Measurements from ENCODE around the gene ZBTB20.

The ZBTB20 gene

DNA sequence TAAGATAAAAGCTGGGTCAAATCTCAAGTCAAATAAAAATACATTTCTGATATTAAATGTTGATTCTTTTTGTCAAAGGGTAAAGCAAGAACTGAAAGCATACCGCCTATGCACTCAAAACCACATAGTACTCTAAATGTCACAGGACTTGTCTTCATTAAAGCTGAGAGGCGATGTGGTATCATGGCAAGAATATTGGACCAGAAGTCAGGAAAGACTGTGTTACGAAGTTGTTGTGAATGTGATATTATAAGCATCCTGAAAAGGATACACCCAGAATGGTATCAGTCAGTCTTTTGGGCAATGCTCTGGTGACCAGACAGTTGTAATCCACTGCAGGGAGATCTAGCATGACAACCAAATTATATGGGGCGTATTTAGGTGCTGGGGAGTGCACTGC lies 819.4 kb downstream of the ZBTB20 start:
- in situ Hi-C loops (cut with HindIII; ENCODE audit: low sequenced_read_pairs) = no loop called here

DNA sequence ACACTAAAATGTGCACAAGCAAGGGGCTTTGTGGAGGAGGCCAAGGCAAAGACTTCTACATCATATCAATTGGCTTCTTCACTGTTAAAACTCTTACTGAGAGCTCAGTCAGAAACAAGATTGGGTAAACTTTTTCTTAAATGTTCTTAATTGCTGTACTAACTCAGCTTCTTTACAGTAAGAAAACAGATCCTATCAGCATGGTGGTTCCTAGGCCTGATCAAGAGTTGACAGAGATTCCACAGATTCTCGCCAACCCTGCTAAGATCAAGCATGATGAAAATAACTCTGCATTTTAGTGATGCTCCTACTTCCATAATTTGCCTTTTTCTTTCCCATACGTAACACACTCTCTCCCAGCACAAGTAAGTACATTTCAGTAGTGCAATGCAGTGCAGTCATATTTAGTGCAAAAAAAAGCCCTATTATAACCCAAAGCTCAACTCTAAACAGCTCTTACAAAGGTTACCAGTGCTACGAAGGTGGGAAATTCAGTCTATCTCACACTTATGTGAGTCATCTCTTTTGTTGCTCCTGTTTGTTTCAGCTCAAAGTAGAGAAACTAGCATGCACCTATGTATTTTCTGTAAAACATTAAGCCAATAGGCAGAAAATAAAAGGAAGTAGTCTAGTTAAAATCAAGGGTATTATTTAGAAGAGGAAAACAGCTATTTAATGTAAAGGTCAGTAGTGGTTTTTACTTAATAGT lies 823.4 kb downstream of the ZBTB20 start:
- in situ Hi-C loops (cut with HindIII; ENCODE audit: low sequenced_read_pairs) = no loop called here

DNA sequence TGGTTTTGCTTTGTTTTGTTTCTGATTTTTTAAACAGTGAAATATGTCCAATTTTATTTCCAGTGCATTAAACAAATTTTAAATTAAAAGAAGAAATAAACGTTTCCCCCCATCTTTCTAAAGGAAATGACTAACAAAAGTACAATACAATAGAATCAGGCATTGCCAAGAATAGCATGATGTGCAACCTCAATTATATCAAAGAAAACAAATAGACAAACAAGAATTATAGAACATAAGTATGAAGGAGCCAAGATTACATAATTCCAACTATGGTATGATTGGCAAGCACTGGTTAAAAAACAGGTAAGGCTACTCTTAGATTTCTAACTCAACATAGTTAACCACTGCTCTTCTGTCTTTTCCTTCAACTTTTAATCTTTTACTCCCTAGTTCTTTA lies 826.8 kb downstream of the ZBTB20 start:
- in situ Hi-C loops (cut with HindIII; ENCODE audit: low sequenced_read_pairs) = no loop called here

DNA sequence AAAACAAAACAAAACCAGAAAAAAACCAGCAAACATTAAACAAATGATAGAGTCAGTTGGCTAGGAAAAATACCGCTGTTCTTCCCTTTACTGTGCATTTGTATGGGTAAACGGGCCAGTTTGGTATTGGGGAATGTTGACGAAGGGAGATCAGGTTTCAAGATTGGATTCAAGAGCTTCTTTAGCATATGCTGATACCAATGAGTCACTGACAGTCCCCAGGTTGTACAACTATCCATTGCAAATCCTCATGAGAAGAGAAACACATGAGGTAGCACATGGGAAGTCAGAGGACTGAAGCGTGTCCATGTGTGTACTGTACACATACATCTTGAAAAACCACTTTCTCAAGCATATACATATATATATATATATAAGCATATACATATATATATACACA lies 827.6 kb downstream of the ZBTB20 start:
- in situ Hi-C loops (cut with HindIII; ENCODE audit: low sequenced_read_pairs) = no loop called here

DNA sequence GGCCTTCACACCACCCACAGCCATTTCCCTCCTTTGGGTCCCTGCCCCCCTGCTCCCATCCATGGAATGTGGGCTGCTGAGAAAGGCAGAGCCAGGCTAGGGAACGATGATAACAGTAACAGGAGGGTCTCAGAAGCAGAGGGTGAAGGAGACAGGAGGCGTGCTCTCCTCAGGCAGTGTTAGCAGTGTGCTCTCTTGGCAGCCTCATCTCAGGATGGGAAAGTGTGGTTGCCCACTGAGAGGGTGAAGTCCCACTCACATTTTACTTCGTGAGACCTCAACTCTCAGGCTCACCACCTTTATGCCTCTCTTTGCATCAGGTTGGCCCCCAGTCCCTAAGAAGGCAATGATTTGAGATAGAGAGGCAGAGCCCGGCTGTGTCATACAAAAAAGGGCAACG lies 828.8 kb downstream of the ZBTB20 start:
- in situ Hi-C loops (cut with HindIII; ENCODE audit: low sequenced_read_pairs) = no loop called here

DNA sequence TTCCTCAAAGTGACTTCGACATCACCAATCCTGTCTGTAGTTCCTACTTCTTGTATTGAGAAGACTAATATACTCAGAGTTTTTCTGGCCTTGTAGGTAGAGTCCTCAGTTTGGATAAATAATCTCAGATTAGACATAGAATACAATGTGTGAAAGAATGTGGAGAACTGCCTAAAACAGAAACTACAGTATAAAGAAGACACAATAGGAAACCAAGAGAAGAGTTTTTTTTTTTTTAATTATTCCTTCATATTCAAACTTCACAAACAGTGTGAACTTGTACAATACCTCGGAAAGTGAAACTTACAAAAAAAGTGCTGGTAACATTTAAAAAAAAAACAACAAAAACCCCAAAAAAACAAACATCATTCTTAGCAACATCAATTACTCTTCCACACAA lies 832.8 kb downstream of the ZBTB20 start:
- in situ Hi-C loops (cut with HindIII; ENCODE audit: low sequenced_read_pairs) = no loop called here

DNA sequence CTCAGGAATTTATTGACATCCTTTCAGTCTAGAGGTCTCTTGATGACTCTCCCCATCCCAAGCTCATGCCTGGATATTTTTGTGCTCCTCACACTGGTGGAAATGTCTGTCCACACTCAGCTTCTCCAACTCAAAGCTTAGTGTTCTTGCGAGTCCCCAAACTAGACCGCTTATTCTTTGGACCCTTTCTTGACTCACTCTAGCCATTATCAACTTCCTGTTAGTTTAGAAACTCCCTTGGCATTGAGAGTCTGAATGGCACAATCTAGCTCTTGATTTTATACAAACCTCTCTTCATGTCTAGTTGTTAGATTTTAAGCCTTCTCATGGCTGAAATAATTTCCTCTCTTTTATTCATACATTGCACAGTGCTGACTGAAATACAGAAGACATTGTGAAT lies 833.7 kb downstream of the ZBTB20 start:
- in situ Hi-C loops (cut with HindIII; ENCODE audit: low sequenced_read_pairs) = no loop called here

DNA sequence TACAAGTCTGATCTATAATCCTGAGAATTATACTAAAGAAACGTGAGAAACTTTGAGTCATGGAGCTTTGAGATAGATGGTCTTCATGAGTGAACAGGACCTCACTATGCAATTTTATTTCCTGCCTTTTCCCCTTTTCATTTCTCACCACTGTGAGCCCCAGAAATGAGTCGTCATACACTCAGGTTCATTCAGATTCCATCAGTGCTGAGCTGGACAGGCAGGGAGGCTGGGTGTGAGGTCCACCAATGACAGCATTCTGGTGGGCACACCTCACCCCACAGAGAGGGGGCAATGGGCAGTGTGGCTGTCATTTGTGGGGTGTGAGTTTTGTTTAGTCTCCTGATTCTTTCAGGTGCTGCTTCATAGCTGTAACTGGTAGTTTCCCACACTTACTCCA lies 836.4 kb downstream of the ZBTB20 start:
- in situ Hi-C loops (cut with HindIII; ENCODE audit: low sequenced_read_pairs) = no loop called here

DNA sequence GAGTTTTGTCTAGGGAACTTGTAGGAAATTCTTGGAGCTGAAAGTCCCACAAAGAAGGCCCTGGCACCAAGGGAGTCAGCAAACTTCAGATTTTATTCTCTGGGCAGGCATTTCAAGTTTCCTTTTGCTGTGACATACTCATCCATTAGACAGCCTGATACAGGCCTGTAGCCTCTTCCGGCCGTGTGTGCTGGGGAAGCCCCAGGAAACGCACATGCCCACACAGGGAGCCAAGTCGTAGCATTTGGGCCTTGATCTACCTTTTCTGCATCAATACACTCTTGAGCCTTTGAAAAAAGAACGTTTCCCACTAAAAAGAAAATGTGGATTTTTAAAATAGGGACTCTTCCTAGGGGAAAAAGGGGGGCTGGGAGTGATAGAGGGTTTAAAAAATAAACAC lies 838.3 kb downstream of the ZBTB20 start:
- in situ Hi-C loops (cut with HindIII; ENCODE audit: low sequenced_read_pairs) = no loop called here

DNA sequence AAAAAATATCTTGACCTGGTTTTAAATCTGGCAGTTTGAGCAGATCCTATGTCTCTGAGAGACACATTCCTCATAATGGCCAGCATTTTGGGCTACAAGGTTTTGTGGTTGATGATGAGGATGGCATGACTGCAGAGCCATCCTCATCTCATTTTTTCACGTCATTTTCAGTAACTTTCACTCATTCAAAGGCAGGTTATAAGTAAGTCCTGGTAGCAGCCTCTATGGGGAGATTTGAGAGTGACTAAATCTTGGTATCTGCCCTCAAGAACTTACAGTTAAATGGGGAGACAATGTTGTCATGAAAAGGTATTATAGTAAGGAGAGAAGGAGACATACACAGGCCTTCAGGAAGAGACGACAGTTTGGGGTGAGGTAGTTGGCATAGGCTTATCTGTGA lies 838.7 kb downstream of the ZBTB20 start:
- in situ Hi-C loops (cut with HindIII; ENCODE audit: low sequenced_read_pairs) = no loop called here

DNA sequence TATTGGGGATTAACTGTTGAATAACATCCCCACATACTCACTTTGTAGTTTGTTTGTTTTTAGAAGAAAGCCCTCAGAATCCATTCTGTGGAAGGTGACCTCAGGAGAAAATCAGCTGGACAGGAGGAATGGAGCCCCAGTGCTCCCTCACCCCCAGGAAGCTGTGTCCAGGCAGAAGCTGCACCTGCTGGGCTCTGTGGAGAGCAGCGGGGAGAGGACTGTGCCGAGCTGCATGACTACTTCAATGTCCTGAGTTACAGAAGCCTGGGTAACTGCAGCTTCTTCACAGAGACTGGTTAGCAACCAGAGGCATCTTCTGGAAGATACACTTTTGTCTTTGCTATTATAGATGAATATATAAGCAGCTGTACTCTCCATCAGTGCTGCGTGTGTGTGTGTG lies 839.3 kb downstream of the ZBTB20 start:
- in situ Hi-C loops (cut with HindIII; ENCODE audit: low sequenced_read_pairs) = no loop called here

DNA sequence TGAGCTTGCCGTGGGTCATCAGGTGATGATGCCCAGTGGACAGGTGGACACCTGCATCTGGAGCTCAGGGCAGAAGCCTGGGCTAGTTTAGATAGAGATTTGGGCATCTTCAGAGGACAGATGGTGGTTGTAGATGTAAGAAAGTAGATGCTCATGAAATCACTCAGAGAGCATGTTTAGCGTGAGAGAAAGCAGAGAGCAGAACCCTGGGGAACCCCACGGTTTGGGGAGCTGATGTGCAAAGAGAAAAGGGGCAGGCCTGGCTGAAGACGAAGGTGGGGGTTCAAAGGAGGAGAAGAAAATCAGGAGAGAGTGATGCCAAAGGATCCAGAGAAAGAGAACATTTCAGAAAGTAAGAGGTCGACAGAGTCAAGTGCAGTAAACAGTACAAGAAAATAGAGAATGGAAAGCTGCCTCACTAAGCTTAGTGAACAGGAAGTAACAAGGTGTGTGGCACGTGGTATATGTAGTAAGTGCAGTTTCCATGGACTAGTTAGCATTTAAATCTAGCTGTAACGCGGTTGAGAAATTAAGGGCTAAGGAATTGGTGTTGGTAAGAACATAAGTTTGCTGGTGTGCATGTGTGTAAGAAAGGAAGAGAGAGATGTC lies 839.8 kb downstream of the ZBTB20 start:
- in situ Hi-C loops (cut with HindIII; ENCODE audit: low sequenced_read_pairs) = no loop called here

DNA sequence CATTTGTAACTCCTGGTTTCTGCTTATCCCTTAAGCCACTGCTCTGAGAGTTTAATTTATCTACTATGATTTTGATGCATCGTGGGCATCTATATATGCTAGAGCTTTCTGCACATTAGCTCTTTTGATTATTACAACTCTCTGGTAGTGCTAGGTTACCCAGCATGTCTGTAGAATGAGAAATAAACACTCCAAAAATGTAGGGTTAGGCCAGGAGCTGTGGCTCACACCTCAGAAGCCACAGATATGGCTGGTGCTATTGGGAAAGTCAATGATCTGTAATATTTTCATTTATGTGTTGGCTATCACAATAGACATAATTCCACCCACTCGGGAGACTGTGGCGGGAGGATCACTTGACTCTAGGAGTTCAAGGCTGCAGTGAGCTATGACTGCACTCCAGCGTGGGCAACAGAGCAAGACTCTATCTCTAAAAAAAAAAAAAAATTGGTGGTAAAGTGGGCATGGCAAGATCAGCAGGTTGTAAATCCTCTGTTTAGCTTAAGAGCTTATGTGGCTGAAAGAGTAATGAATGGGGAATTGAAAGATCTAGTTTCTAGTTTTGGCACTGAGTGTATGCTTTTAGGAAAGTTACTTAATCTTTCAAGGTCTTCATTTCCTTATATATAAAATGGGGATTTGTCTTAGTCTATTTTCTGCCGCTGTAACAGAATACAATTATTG lies 847.0 kb downstream of the ZBTB20 start:
- in situ Hi-C loops (cut with HindIII; ENCODE audit: low sequenced_read_pairs) = no loop called here

DNA sequence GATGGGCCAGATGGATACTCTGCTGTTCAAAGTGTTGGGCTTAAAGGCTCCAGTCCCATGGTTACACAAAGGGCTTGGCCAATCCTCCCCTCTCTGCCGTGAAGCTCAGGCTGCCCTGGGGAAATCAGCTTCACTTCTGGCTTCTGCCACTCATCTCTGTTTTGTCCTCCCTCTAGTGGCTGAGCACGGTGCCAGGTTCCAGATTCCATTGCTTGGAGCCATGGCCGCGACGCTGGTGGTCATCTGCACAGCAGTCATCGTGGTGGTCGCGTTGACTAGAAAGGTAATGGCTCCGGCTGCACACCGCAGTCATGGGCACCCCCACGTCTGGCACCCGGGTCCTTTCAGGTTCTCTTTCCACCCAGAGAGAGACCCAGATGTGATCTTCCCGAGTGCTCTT lies 847.7 kb downstream of the ZBTB20 start:
- in situ Hi-C loops (cut with HindIII; ENCODE audit: low sequenced_read_pairs) = no loop called here

DNA sequence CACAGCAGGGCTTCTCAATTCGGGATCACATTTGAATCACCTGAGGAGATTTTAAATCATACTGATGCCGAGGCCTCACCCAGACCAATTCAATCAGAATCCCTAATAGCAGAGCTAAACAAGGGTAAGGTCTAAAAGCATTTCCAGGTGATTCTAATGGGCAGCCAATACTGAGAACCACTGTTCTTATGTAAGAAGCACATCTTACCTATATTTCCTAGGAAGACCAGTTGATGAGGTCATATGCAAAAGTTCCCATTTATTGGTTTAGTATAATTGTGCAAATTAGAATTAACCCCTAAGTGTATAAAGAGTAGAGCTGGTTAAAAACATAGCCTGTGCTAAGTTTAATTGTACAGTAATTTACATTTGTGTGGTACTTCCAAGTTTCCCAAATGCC lies 851.1 kb downstream of the ZBTB20 start:
- in situ Hi-C loops (cut with HindIII; ENCODE audit: low sequenced_read_pairs) = no loop called here

DNA sequence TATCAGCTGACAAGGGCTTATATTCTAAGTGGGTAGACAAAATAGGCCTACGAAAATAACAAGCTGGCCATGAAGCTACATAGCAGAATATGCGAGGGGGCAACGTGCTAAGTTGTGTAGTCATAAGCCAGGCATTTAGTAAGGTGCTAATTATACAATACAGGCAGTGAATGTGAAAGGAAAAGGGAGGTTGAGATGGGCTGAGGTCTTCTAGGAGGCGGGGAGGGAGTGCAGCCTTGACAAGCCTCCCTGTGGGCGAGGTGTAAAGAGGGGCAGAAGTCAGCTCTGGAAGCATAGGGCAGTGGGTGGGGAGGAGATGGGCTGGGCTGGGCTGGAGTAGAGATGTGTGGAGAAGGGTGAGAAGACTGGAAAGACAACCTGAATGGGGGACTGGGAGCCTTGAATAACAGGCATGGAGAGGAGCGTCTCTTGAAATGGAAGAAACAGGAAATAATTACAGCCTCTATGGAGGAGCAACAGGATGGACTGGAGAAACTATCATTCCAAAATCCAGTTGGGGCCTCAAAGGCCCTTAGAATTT lies 852.1 kb downstream of the ZBTB20 start:
- in situ Hi-C loops (cut with HindIII; ENCODE audit: low sequenced_read_pairs) = no loop called here

DNA sequence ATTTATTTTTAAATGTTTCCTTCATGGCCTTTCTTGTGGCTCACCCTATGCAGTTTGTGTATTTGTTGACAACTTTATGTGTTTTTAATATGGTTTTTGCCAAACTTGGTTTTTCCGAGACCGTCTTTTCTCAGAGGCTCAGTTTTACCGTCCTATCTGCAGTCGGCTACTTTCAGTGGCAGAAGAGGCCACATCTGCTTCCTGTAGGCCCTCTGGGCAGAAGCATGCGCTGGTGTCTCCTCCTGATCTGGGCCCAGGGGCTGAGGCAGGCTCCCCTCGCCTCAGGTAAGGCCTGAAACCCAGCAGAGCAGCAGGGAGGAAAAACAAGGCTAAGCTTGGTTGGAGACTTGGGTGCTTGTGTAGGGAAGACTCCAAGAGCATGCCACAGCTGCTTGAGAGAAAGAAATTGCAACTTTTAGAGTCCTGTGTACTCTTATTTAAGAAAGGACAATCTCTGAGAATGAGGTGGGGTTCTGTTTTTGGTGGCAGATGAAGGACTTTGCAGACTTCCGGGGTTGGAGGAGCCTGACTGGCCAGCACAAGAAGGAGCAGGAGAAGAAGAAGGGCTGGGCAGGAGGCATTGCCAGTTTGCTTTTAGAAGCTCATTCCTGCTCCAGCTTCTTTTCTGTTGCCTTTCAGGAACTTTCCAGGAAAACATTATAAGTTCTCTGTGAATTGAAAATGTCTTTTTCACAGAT lies 853.1 kb downstream of the ZBTB20 start, which contains the start of gene TIGIT:
TIGIT (plus strand) TSS at position 191 of the 698 bp plus-strand sequence; CDS start at position 225, 34 bp downstream.
- in situ Hi-C loops (cut with HindIII; ENCODE audit: low sequenced_read_pairs) = no loop called here

DNA sequence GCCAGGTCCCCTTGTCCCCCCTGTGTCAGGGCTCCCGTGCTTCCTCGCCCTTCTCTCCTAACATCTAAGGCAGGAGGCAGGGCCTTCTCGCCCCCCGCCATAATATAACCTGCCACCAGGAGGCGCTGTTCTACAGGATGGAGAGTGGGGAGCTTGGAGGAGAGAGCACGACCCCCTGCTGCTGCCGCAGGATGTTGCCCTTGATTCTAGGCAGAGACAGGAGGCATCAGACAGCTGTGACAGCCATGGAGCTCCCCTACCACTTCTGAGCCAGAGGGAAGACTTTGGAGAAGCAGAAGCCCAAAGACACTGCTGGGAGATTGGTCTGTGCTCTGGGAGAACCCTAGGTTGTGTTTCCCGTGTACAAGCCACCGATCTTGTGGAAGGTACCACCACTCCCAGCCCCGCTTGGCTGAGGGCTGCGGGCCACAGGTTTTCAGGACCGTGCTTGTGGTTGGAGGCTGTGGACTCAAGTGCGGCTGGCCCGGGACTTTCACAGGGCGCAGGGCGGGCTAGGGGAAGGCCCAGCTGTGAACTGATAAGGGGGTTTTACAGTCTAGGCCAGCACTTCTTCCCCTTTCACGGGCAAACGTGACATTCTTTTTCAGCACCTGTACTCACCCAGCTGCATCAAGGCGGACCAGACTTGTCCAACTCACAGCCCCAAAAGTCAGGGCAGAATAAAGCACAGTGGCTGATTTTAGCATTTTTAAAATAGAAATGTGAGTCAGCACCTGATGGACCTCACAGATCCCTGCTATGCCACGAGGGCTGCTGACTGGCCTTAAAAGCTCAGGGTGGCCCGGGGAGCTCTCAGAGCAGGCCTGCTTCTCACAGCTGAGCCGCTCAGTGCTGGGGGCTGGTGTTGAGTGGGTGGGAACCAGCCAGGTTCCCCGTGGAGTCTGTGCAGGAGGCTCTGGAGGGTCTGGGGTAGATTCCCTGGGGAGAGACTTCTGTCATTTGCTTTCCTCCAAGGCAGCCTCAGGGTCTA lies 855.9 kb downstream of the ZBTB20 start:
- in situ Hi-C loops (cut with HindIII; ENCODE audit: low sequenced_read_pairs) = no loop called here

DNA sequence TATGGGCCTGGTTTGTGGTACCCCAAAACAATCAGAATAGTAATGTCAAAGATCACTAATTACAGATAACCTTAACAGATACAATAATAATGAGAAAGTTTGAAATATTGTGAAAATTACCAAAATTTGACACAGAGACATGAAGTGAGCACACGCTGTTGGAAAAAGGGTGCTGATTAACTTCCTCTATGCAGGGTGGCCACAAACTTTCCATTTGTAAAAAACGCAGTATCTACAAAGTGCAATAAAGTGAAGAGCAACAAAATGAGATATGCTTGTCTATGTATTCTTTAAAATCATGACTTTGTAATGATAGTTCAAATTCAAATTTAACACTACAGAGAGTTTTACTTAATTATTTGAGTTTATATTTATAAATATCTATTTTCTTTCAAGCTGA lies 860.8 kb downstream of the ZBTB20 start:
- in situ Hi-C loops (cut with HindIII; ENCODE audit: low sequenced_read_pairs) = no loop called here

DNA sequence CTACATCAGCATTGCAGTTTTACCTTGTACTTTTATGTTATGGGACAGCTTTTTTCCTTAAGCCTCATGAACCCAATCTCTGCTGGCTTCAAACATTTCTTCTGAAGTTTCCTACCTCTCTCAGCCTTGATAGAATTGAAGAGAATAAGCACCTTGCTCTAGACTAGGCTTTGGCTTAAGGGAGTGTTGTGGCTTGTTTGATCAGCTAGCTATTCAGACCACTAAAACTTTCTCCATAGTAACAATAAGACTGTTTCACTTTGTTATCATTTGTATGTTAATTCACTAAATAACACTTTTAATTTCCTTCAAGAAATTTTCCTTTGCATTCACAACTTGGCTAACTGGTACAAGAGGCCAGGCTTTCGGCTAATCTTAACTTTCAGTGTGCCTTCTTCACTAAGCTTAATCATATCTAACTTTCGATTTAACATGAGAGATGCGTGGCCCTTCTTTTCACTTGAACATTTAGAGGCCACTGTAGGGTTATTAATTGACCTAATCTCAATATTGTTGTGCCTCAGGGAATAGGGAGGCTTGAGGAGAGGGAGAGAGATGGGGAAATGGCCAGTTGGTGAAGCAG lies 861.3 kb downstream of the ZBTB20 start:
- in situ Hi-C loops (cut with HindIII; ENCODE audit: low sequenced_read_pairs) = no loop called here

Measured in DLD1 (cell line).